Stromal cell of bone marrow (primary cell): ENCODE measurements around the gene HOXA3.
A peak's percentile ranks its signal among the peaks of the same experiment; 100 is the strongest.

Experiments used
- DNase-seq: peaks from one replicate; pipeline ENCODE4 v3.0.0-alpha.2; 2012; ENCODE audit warnings: low read depth

The HOXA3 gene

GRCh38 chr7:27088002-27088922 lies 64.1 kb downstream of the HOXA3 start:
- DNase-seq, result no peak

GRCh38 chr7:27083646-27084045 lies 68.7 kb downstream of the HOXA3 start:
- DNase-seq, result no peak

- DNase-seq, result no peak
Measured at GRCh38 chr7:27082171-27082570, 70.2 kb downstream of the HOXA3 start.

- DNase-seq, result no peak
Measured at GRCh38 chr7:27080844-27081436, 71.4 kb downstream of the HOXA3 start.

- no peak for DNase-seq
Measured at GRCh38 chr7:27079234-27079975, 73.0 kb downstream of the HOXA3 start.

GRCh38 chr7:27078616-27079233 lies 73.7 kb downstream of the HOXA3 start:
- no peak for DNase-seq

- DNase-seq, result no peak
Measured at GRCh38 chr7:27073076-27073475, 79.3 kb downstream of the HOXA3 start.

- DNase-seq, result no peak
Measured at GRCh38 chr7:27071622-27072390, 80.6 kb downstream of the HOXA3 start.

GRCh38 chr7:27068259-27068658 lies 84.1 kb downstream of the HOXA3 start:
- no peak for DNase-seq

GRCh38 chr7:27066148-27066547 lies 86.2 kb downstream of the HOXA3 start:
- peak; percentile 25 for DNase-seq

- no peak for DNase-seq
Measured at GRCh38 chr7:27065709-27066108, 86.7 kb downstream of the HOXA3 start.

GRCh38 chr7:27064661-27065060 lies 87.7 kb downstream of the HOXA3 start:
- DNase-seq, result peak; percentile 9

- DNase-seq, result peak; percentile 32
Measured at GRCh38 chr7:27064159-27064558, 88.2 kb downstream of the HOXA3 start.

GRCh38 chr7:27062946-27063345 lies 89.4 kb downstream of the HOXA3 start:
- DNase-seq, result no peak
